GM21723 (cell line): ENCODE measurements around the gene FAM156B.
"Not testable (repeated sequence)": the region's sequence is repeated elsewhere in the genome, so short reads cannot be mapped to it uniquely, and the experiment has no call there.

Source experiments
- ATAC-seq: cut with Tn5 transposase; IDR thresholded peaks from one replicate; pipeline ENCODE4 v1.9.1; 2021; ENCODE audit warnings: mild to moderate bottlenecking, moderate library complexity; ENCODE audit not compliant: unreplicated experiment

The FAM156B gene

DNA sequence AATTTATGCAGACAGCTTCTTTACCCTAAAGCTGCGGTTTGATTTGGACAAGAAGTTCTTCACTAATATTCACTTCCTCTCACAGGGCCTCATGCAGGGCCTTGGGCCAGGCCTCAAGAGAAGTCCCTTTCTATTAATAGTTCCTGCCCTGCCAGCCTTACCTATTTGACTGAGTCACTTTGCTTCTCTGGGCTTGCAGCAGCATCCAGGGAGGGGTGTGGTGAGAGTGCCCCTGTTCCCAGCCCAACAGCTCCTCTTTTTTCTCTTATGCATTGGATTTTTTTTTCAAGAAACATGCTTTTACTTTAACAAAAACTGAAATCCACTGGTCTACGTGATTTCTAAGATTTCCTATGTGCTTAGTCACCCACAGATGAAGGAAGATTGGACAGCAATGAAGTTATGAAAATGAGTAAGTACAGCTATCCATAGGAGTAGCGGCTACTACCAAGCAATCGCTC is 26.7 kb downstream of the FAM156B start:
- ATAC-seq: peak; percentile 50

DNA sequence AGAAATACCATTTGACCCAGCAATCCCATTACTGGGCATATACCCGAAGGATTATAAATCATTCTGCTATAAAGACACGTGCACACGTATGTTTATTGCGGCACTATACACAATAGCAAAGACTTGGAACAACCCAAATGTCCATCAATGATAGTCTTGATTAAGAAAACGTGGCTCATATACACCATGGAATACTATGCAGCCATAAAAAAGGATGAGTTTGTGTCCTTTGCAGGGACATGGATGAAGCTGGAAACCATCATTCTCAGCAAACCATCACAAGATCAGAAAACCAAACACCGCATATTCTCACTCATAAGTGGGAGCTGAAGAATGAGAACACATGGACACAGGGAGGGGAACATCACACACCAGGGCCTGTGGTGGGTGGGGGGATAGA is 33.1 kb downstream of the FAM156B start:
- not testable (repeated sequence) for ATAC-seq

DNA sequence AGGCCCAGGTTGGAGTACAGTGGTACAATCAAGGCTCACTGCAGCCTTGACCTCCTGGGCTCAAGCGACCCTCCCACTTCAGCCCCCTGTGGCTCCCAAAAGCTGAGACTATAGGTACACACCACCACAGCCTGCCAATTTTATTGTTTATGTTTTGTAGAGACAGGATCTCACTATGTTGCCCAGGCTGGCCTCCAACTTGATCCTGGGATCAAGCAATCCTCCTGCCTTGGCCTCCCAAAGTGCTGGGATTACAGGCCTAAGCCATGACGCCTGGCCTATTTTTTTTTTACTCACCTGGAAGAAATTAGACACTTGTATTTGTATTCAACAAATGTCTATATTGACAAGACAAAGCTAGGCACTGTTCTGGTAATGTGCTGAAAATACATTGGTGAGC is 36.1 kb downstream of the FAM156B start:
- no peak for ATAC-seq

- peak; percentile 27 for ATAC-seq
Observed at GRCh38 chrX:52933976-52934703, 37.0 kb downstream of the FAM156B start.

DNA sequence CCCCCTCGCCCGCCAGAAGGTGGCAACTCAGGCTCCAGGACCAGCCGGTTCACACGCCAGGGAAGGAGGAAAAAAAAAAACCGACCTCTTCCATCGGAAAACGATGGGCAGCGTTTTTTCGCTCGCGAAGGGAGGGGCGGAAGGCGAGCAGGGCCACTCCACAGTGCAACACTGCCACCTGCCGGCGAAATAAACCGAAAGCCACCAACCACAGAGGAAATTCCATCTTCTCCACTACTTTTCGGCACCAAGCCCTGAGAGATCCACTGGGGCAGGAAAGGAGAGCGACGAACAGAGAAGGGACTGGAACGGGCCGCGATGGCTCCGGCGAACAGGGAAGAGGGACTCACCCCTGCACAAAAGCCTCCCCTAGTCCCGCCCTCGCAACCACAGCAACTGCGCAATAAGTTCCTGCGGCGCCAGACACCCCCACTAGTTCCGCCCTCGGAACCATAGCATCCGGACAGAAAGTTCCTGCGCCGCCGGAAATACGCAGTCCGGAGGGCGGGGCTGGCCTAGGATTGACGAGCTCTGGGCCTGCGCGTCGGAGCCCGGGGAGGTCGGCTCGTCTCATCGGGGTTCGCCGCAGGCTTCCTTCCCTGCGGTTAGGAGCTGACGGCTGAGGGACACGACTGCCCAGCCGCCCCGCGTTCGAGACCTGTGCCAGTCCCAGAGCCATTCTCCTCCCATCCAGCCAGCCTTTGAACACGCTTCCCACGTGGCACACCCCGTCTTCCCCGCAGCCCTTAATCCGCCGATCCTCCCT is 37.8 kb downstream of the FAM156B start:
- ATAC-seq: peak; percentile 94

- peak; percentile 12 for ATAC-seq
Observed at GRCh38 chrX:52935470-52935784, 38.3 kb downstream of the FAM156B start.

- not testable (repeated sequence) for ATAC-seq
Observed at GRCh38 chrX:52940704-52941103, 43.6 kb downstream of the FAM156B start.

DNA sequence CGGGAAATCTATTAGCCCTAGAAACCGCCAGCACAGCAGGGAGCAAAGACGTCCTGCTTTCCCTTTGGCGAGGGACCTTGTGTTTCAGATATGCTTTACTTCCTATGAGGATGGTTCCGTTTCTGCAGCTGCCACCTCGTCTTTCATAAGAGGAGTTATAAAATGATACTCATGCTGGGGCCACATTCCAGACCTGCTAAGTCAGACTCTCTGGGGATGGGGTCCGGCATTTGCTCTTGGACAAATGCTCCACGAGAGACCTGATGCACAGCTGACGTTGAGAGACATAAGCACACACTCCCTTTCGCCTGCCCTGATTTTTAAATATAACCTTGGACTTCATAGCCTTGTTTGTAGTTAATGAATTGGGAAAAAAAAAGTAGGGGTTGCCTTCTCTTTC is 44.6 kb downstream of the FAM156B start:
- not testable (repeated sequence) for ATAC-seq

DNA sequence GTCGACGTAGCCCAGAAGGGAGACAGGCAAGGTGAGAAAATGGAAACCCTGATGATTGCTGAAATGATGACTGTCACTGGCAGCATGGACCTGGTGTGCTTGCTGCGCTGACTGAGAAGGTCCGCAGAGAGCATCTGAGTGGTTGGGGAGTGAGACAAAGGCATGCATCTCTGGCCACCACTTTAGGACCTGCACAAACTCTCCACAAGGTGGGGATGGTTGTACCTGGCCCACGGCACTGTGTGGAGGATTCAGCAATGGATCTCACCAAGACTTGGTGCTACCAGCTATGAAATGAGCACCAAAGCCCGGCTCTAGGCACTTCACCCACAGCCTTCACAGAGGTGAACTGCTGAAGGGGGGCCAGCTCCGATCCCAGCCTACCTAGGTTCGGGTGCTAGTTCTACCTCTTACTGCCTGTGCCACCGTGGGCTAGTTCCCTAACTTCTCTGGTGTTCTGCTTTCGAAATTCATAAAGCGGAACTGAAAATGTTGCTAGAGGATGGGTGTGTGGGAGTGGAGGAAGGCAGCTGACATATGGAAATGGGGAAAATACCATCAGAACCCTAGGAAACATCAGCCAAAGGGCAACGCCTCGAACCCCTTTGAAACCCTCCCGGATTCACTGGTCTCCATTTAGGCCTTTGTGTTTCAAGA is 48.8 kb downstream of the FAM156B start:
- ATAC-seq: not testable (repeated sequence)

GRCh38 chrX:52947501-52947900 is 50.4 kb downstream of the FAM156B start:
- not testable (repeated sequence) for ATAC-seq

- not testable (repeated sequence) for ATAC-seq
Observed at GRCh38 chrX:52948265-52948664, 51.1 kb downstream of the FAM156B start.

DNA sequence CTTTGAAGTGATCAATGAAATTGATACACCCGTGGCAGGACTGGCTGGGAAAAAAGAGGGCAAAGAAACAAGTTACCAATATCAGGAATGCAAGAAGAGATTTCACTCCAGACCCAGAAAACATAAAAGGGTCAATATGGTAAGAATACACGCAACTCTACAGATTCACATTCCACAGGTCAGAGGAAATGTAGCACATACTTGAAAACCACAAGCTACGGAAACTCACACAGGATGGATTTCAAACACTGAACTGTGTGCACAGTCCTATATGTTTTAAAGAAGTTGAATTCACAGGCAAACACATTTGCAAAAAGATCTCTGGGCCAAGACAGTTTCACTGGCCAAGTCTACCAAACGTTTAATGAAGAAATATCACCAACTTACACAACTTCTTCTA is 52.2 kb downstream of the FAM156B start:
- not testable (repeated sequence) for ATAC-seq

DNA sequence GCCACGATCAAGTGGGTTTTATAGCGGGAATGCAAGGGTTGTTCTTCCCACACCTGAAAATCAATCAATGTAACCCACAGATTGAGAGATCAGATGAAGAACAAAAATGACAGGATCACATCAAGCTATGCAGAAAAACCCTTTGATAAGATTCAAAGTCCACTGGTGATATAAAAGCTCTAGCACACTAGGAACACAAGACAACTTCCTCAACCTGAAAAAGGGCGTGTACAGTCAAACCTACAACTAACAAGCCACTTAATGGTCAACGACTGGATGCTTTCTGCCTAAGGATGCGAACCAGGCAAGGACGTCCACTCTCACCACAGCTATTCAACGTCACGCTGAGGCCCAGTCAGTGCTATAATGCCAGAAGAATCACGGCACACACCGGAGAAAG is 52.8 kb downstream of the FAM156B start:
- not testable (repeated sequence) for ATAC-seq
